CD4-positive, alpha-beta T cell treated with Interleukin-10 for 1 hour (primary cell): ENCODE measurements around the gene ACOT7.

Experiments
- DNase-seq: peaks from one replicate; pipeline ENCODE4 v3.0.0-alpha.2; 2020

Gene ACOT7

GRCh38 chr1:6262555-6263420 is 130.8 kb downstream of the ACOT7 start:
- no peak for DNase-seq

- no peak for DNase-seq
Observed at GRCh38 chr1:6261615-6261995, 132.0 kb downstream of the ACOT7 start.

- DNase-seq, result peak; percentile 44
Observed at GRCh38 chr1:6260961-6261614, 132.5 kb downstream of the ACOT7 start, which contains the start of gene GPR153. TSS of gene GPR153 (minus strand) at chr1:6261098. CDS start at chr1:6254905, 6,193 bp downstream.

- DNase-seq, result no peak
Observed at GRCh38 chr1:6260433-6260934, 133.1 kb downstream of the ACOT7 start.

GRCh38 chr1:6259491-6260362 is 133.8 kb downstream of the ACOT7 start:
- DNase-seq, result peak; percentile 83

GRCh38 chr1:6258675-6259074 is 134.9 kb downstream of the ACOT7 start:
- no peak for DNase-seq

GRCh38 chr1:6257541-6258069 is 136.0 kb downstream of the ACOT7 start:
- DNase-seq, result no peak

GRCh38 chr1:6256645-6257044 is 136.9 kb downstream of the ACOT7 start:
- DNase-seq, result no peak

GRCh38 chr1:6254691-6255090 is 138.9 kb downstream of the ACOT7 start:
- no peak for DNase-seq

GRCh38 chr1:6253380-6253779 is 140.2 kb downstream of the ACOT7 start:
- no peak for DNase-seq

GRCh38 chr1:6252374-6252710 is 141.2 kb downstream of the ACOT7 start:
- DNase-seq, result no peak

- no peak for DNase-seq
Observed at GRCh38 chr1:6251681-6252373, 141.7 kb downstream of the ACOT7 start.

GRCh38 chr1:6251233-6251632 is 142.3 kb downstream of the ACOT7 start:
- no peak for DNase-seq

- DNase-seq, result no peak
Observed at GRCh38 chr1:6249739-6250689, 143.6 kb downstream of the ACOT7 start.

- no peak for DNase-seq
Observed at GRCh38 chr1:6248932-6249738, 144.4 kb downstream of the ACOT7 start.

GRCh38 chr1:6248161-6248776 is 145.3 kb downstream of the ACOT7 start:
- DNase-seq, result no peak

- no peak for DNase-seq
Observed at GRCh38 chr1:6247651-6248050, 145.9 kb downstream of the ACOT7 start.

- DNase-seq, result peak; percentile 80
Observed at GRCh38 chr1:6246497-6247467, 146.8 kb downstream of the ACOT7 start.
